Activated CD8-positive, alpha-beta memory T cell treated with anti-CD3 and anti-CD28 coated beads, Interleukin-2, amount 50 U/mL, for 1 hour (primary cell): ENCODE data around the gene HNRNPAB.
"Not testable (repeated sequence)": the region's sequence is repeated elsewhere in the genome, so short reads cannot be mapped to it uniquely, and the experiment has no call there.

Source experiments
- DNase-seq: peaks from one replicate; pipeline ENCODE4 v3.0.0-alpha.2; 2020; ENCODE audit errors: extremely low read depth

Gene HNRNPAB

DNA sequence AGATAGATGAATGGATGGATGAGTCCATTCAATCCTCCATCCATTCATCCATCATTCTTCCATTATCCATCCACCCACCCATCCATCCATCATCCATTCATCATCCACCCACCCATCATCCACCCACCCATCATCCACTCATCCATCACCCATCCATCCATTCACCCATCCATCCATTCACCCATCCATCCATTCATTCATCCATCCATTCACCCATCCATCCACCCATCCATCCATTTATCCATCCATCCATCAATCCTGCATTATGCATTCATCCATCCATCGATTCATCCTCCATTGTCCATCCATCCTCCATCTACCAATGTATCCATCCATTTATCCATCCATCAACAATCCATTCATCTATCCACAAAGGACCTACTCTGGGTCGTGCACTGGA is 41.1 kb downstream of the HNRNPAB start:
- no peak for DNase-seq

DNA sequence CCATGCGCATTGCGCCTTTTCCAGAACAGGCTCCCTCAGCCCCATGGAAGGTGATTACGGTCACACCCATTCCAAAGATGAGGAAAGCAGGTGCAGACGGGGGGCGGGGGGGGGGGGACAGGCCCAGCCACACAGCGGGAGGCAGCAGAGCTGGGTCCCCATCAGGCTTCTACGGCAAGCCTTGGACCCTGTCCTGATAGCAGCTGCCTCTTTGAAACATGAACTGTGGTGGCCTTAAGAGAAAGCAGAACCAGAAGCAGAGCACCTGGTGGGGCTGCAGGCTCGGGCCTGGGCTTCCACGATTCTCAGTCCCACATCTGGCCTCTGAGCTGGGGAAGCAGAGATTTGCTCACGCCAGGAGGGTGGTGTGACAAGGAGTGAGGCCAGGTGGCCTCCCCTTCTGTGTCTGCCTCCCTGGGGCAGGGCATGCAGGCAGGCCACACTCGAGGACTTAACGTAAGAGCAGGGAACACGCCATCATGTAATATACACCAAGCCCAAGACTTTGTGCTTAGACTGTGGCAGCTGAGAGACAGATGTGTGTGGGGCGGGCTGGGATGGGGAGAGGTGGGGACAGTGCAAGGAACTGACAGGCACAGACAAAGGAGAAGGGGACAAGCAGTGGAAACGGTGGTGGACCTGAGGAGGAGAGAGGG is 42.4 kb downstream of the HNRNPAB start:
- no peak for DNase-seq

DNA sequence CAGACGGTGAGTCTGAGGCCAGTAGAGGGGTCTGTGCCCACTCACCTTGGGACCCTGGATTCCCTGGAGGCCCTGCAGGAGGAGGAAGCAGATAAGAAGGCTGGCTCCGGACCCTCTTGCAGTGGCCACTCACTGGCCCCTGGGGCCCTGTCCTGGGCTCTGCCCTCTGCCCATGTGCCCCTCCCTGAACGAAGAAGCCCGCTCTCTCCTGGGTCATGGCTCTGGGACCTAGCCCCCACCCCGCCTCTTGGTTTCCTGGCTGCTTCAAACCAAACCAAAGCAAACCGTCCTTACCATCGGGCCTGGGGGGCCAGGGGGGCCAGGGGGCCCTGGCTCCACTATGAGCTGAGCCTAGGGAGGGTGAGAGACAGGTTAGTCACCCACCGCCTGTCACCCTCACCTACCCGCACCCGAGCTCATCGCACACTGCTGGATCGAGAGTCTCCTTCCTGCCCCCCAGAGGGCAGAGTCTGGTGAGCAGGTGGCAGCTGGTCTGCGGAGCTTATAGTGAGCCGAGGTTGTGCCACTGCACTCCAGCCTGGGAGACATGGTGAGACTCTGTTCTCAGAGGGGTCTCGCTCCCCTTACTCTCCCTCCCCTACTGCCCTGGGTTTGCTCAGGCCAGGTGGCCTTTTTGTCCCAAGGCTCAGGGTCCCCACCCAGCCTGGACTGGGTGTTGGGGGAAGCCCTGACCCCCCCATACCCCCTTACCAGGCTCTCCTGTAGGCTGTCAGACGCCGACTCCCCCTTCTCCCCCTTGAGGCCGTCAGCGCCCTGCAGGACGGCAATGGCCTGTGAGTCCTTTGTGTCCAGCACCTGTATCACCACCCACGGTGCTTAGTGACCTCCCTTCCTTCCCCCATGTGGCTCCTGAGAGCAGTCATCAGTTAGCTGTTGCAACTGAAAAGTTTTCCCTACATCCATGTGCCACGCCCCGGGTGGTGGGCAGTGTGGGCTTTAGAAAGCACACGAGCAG is 43.4 kb downstream of the HNRNPAB start:
- DNase-seq: no peak

DNA sequence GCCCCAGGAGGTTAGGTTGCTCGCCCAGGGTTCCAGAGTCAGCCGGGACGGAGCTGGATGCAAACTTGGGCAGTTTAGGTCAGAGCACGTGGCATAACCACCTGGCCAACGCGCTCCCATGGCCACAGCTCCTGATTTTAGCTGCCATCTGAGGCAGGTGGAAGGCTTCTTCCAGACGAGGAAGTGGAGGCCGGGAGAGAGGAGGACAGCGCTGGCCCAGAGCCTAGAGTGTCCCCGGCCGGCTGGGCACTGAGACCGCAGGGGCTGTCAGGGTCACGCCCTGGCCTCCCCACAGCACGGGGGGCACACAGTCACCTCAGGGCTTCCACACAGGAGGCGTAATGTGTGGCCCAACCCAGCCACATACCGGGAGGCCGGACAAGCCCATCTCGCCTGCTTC is 44.4 kb downstream of the HNRNPAB start:
- DNase-seq: no peak

DNA sequence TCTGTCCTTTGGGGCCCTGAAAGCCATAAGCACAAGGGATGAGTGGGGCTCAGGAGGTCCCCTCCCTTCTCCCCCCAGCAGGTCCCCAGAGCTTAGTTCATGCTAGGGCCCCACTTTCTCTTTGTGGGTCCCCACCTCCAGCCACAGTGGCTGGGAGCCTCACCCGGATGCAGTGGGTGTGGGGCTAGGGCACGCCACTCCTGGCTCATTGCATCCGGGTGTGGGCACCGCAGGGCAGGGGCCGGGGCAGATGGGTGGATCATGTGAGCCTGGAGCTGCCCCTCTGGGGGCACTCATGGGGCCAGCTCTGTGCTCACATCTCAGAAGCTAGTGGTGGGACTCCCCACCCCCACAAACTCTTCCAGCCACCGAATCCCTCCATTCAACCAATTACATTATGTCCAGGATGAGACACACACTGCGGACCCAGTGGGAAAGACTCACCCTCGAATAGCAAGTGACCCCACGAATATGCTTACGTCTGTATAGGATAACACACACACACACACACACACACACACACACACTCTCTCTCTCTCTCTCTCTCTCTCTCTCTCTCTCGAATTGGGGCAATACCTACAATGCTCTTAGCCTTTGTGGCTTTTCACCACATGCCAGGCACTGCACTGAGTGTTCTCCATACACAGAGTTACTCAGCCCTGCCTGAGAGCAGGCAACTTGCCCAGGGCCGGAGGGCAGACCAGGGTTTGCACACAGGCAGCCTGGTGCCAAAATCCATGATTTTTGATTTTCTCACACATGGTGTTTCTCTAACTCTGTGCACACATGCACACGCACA is 45.1 kb downstream of the HNRNPAB start:
- DNase-seq: peak; percentile 10

DNA sequence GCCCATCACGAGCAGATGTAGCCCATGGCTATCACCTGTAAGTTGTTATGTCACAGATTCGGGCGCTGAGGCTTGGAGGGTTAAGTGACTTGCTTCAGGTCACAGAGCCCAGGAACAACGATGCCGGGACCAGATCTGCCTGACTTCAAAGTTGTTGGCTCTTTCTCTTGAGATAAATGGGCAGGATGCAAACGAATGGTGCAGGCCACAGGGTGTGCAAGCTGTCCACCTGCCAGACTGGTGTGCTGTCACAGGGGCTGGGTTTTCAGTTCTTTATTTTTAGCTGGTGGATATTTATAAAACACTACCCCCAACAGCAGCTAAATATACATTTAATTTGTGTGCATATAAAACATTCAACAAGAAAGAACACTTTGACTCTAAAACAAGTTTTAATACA is 45.9 kb downstream of the HNRNPAB start:
- DNase-seq: no peak

DNA sequence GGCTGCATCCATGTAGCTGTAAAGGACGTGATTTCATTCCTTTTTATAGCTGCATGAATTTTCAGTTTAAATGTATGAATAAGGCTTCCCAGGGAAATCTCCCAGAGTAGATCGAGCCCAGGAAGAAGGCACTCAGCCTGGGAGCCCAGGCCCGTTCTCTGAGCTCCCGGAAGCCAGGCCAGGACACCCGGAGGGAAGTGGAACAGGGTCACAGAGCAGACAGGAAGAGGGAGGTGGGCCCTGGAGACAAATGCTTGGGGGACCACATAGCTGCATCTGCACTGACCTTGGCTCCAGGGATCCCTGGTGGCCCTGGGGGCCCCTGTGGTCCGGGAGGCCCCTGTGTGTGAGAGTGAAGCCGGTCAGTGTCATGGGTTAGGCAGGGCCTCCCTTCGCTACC is 47.9 kb downstream of the HNRNPAB start:
- no peak for DNase-seq

DNA sequence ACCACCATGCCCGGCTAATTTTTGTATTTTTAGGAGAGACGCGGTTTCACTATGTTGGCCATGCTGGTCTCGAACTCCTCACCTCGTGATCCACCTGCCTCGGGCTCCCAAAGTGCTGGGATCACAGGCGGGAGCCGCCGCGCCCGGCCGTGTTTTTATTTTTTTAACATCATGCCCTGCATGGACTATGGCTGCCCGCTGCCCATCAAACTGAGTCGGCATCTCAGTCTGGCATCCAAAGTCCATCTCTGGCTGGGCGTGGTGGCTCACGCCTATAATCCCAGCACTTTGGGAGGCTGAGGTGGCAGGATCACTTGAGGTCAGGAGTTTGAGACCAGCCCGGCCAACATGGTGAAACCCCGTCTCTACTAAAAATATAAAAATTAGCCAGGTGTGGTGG is 49.3 kb downstream of the HNRNPAB start:
- not testable (repeated sequence) for DNase-seq

DNA sequence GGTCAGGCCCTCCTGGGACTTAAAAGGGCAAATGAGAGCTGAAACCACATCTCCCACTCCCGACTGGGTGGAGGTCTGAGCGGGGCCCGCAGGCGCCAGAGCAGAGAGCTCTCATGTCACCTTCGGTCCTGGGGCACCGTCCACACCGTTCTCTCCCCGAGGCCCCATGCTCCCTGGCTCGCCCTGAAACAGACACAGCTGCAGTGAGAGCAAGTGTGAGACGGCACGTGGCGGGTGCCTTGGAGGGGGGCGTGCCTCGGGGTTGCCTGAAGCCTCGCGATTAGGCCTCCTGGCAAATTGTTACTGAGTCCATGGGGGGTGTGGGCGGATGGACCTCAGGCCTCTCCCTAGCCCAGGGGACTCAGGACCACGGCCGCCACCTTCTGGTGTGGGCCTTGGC is 52.4 kb downstream of the HNRNPAB start:
- DNase-seq: no peak

DNA sequence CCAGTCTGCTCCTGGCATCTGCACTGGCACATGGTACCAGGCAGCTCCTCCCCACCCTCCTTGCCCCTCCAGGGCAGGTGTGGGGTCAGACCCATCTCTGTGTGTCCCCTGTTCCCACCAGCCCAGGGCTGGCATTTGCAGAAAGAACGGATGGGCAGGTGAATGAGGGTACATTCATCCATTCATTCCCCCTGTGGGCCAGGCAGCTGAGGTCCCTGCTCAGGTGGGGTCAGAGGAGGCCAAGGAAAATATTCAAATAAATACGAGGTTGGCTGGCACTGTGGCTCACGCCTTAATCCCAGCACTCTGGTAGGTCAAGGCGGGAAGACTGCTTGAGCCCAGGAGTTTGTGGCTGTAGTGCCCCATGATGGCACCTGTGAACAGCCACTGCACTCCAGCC is 53.3 kb downstream of the HNRNPAB start:
- no peak for DNase-seq

DNA sequence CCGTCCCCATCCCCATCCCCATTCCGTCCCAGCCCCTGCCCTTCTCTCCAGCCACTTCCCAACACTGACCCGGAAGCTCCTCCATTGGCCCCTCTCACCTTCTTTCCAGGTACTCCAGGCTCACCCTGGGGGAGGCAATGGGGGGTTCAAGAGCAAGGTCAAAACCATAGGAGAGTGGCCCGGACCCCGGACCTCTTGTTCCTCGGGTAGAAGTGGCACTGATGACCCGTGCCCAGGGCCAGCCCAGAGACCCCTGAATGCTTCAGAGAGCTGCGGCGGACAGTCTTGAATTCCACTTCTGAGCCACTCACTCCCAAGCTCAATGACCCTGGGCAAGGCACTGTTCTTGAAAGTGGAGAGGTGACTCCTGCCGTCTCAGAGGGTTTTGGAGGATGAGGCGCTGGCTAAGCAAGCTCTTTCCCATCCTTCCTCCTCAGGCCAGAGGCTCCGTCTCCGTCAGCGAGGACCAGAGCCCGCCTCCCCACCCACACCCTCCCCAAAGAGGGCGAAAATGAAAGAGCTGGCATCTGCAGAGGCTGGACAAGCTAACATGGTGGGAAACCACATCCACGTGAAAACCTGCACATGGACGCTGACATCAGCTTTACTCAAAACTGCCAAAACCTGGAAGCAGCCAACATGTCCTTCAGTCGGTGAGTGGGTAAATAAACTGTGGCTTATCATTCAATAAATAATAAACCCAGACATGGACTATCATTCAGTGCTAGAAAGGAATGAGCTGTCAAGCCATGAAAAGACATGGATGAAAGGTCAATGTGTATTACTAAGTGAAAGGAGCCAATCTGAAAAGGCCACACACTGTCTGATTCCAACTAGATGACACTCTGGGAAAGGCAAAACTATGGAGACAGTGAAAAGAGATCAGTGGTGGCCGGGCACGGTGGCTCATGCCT is 55.5 kb downstream of the HNRNPAB start:
- no peak for DNase-seq
